Adrenal gland (tissue), 5 donors: ENCODE results near the gene TTF2.

Source experiments
- CTCF ChIP-seq, 6 experiments: fragments of 450-650 bp in 4 of 6; fragments of 200-600 bp in 2 of 6; sonication (generic) in 1 of 6; IDR thresholded peaks; 1 replicate in 5 of 6; 2 replicates in 1 of 6; pipeline versions ENCODE4 v1.5.1 to v1.8.0; 2016 to 2021; ENCODE audit warnings: antibody characterized with exemption in 6 of 6, mild to moderate bottlenecking in 2 of 6, moderate library complexity in 1 of 6
- POLR2A ChIP-seq, 2 donors: fragments of 450-650 bp; IDR thresholded peaks; one replicate each; pipeline ENCODE4 v1.6.1; 2017; ENCODE audit warnings: antibody characterized with exemption in 2 of 2, mild to moderate bottlenecking in 2 of 2, moderate library complexity in 1 of 2
- donor health status: DM: no; HTN: no; CAD: no.

GRCh38 chr1:117049857-117050256, 10.3 kb upstream of the TTF2 start:
- no peak for TF ChIP-seq CTCF (IDR thresholded peaks at IDR 0.05)
- TF ChIP-seq POLR2A (IDR thresholded peaks at IDR 0.05): no peak
